GM20000 (cell line): Measurements from ENCODE around the gene MVP.

Source experiments
- DNase-seq: peaks from one replicate; pipeline ENCODE4 v3.0.0; 2012; ENCODE audit warnings: low spot score
- TF ChIP-seq, protein P1 (sequence below): IDR thresholded peaks from 2 replicates; pipeline ENCODE4 v1.5.1; 2012; ENCODE audit warnings: mild to moderate bottlenecking, control low read depth; ENCODE audit errors: extremely low read depth, missing control alignments

MVP gene

DNA sequence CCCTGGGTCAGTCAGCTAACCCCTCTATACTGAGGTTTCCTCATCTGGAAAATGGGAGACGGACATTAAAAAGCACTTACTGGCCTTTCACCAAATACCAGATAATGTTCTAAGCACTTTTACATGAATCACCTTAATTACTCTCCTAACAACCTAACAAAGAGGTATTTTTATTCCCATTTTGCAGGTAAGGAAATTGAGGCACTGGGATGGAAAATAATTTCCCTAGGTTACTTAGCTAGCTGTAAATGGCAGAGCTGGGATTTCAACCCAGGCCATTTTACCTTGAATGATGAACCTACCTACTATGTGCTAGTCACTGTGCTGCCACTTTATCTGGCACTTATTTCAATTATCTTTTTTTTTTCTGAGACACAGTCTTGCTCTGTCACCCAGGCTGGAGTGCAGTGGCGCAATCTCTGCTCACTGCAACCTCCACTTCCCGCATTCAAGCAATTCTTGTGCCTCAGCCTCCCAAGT lies 26.0 kb upstream of the MVP start:
- TF ChIP-seq, protein P1, sequence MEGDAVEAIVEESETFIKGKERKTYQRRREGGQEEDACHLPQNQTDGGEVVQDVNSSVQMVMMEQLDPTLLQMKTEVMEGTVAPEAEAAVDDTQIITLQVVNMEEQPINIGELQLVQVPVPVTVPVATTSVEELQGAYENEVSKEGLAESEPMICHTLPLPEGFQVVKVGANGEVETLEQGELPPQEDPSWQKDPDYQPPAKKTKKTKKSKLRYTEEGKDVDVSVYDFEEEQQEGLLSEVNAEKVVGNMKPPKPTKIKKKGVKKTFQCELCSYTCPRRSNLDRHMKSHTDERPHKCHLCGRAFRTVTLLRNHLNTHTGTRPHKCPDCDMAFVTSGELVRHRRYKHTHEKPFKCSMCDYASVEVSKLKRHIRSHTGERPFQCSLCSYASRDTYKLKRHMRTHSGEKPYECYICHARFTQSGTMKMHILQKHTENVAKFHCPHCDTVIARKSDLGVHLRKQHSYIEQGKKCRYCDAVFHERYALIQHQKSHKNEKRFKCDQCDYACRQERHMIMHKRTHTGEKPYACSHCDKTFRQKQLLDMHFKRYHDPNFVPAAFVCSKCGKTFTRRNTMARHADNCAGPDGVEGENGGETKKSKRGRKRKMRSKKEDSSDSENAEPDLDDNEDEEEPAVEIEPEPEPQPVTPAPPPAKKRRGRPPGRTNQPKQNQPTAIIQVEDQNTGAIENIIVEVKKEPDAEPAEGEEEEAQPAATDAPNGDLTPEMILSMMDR = no peak
- DNase-seq = no peak

DNA sequence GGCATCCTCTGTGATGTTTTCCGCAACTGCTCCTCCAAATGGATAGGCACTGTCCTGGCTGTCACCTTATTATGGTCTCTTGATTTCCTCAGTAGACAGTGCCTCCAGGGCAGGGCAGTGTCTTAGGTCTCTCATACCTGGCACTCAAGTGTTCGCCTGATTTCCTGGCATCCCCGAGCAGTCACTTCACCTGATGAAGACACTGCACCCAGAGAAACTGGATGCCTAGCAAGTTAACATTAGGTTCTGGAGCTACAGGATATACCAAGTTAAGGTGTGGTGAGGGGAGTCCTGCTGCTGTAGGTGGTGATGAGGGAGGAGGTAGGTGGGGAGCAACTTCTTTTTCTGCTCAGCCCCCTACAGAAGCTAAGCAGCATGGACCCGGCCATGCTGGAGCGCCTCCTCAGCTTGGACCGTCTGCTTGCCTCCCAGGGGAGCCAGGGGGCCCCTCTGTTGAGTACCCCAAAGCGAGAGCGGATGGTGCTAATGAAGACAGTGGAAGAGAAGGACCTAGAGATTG lies 17.8 kb upstream of the MVP start:
- DNase-seq = no peak
- TF ChIP-seq, protein P1 = no peak

DNA sequence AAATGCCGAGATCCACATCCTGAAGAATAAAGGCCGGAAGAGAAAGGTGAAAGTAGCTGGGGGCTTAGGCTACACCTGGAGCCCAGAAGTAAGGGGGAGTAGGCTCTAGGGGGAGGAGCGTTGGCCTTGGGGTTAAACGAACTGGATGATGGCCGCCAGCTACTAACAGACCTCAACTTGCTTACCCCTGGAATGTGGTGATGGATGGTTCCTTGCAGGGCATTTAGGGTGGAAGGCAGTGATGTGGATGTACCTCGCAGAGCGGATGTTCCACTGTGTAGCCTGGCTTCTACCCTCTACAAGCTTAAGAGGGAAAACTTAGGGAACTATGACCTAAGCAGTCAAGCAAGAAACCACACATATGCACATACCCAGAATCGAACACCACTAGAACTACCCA lies 16.2 kb upstream of the MVP start:
- no peak for DNase-seq
- TF ChIP-seq, protein P1 = no peak

DNA sequence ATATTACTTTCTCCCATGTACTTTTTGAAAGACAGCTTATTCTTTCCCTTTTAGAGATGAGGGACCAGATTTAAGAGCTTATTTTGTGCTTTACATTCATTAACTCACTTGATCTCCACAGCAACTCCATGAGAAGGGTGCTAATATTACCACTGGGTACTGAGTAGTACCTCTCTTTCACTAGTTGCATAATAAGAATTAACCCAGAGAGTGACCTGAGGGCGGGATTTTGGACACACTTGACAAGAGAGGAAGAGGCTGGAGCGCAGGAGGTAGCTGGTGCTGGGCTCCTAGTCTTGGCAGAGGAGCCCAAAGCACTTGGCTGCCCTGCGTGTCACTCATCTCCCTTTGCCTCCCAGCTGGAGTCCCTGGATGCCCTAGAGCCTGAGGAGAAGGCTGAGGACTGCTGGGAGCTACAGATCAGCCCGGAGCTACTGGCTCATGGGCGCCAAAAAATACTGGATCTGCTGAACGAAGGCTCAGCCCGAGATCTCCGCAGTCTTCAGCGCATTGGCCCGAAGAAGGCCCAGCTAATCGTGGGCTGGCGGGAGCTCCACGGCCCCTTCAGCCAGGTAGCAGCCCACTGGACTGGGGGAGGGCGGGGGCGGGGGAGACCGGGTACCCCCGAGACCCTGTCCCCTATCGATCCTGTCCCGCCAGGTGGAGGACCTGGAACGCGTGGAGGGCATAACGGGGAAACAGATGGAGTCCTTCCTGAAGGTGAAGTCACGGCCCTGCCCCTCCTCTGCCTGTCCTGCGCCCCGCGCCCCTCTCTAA lies 15.6 kb upstream of the MVP start:
- TF ChIP-seq, protein P1 = no peak
- no peak for DNase-seq

DNA sequence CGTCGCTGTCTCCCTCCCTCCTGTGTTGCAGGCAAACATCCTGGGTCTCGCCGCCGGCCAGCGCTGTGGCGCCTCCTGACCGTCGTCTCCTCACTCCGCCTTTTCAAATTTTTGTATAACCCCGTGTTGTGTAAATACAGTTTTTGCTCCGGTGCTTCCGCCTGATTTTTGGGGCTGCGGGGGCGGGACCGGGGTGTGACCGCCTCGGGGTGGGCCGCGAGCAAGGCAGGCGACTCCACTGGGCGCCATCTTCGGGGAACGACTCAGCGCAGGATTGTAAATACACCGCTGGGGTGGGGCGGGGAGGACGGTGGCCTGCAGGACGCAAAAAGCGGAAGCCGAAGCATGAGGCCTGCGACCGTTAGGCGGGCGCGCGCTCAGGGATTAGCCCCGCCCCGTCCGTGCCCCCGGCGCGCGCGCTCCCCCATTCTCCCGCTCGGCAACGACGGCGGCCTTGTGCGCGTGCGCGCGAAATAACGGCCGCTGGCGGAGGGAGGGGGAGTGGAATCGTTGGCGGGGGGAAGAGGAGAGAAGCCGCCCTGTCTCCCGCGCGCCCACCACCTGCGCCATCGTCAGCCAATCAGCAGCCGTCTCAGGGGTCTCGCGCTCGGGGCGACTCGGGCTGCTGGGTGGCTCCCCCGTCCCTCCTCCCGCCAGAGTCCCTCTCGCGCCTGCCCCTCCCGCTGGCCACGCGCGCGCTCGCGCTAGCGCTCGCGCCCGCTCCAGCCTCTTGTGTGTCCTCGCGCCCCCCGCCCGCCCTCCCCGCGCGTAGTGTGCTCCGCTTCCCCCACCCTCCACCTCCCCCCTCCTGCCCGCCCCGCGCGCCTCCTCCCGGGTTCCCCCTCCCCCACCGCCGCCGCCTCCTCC lies 14.8 kb upstream of the MVP start:
- peak; percentile 95 for DNase-seq
- TF ChIP-seq, protein P1 = no peak

DNA sequence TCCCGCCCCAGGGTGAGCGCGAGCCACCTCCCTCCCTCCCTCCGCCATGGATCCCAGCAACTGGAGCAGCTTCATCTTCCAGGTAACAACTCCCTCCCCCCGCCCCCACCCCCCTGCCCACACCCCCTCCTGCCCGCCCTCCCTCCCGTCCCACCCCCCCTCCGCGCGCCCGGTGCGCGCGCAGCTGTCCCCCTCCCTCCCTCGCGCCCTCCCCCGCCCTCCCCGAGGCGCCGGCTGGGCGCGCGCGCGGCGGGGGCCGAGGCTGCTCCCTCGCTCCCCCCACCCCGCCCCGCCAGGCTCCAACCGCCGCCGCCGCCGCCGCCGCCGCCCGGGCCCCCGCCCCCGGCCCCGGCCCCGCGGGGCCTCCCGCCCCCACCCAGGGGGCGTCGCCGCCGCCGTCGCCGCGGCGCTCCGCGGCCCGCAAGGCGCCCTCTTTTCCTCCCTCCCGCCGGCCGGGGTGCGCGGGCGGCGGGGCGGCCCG lies 14.1 kb upstream of the MVP start, which contains the start of gene MAZ:
TSS of gene MAZ (plus strand) at position 431 of the 481 bp plus-strand sequence. CDS start 173 bp downstream, outside the sequence.
- peak; percentile 92 for DNase-seq
- TF ChIP-seq, protein P1 = no peak
